Activated B cell treated with CpG ODN at 0.5 μM for 24 hours (primary cell): ENCODE data around the gene OGA. TPM values are rescaled to one million over a fixed set of nuclear protein-coding genes. Genes with fewer than 3 reads are reported as not detected.
A peak's percentile ranks its signal among the peaks of the same experiment; 100 is the strongest.

Experiments used
- ATAC-seq: fragments of 200-7000 bp; cut with Tn5 transposase; one replicate; pipeline ENCODE4 v1.10.0; 2021; ENCODE audit warnings: low read depth, mild to moderate bottlenecking, moderate library complexity
- CTCF ChIA-PET: fragments of 350-600 bp; sonication (Branson Sonifier 250); formaldehyde crosslinking; loops from one replicate; lab custom pipeline; 2021; ENCODE audit warnings: antibody characterized with exemption; lab: Charles Lee
- POLR2A ChIA-PET: fragments of 350-600 bp; sonication (Branson Sonifier 250); formaldehyde crosslinking; loops from one replicate; lab custom pipeline; 2021; ENCODE audit warnings: antibody characterized with exemption; lab: Charles Lee
- DNase-seq: peaks from one replicate; pipeline ENCODE4 v3.0.0; 2022
- H3K27ac Mint-ChIP-seq: one replicate; pipeline ENCODE4 v1.8.0; 2020; ENCODE audit warnings: mixed read lengths
- H3K27me3 Mint-ChIP-seq: one replicate; pipeline ENCODE4 v1.8.0; 2021; ENCODE audit warnings: mixed read lengths
- H3K36me3 Mint-ChIP-seq: one replicate; pipeline ENCODE4 v1.8.0; 2021; ENCODE audit warnings: low read depth, mixed read lengths
- H3K4me1 Mint-ChIP-seq: one replicate; pipeline ENCODE4 v1.8.0; 2021; ENCODE audit warnings: mixed read lengths
- H3K4me3 Mint-ChIP-seq: one replicate; pipeline ENCODE4 v1.8.0; 2020; ENCODE audit warnings: mild to moderate bottlenecking, mixed read lengths
- H3K9me3 Mint-ChIP-seq: one replicate; pipeline ENCODE4 v1.8.0; 2020; ENCODE audit warnings: mixed read lengths
- intact Hi-C: fragments of 100-400 bp; cut with micrococcal nuclease; formaldehyde crosslinking; loops from one replicate; pipeline ENCODE4 v1.15.1; 2024
- total RNA-seq: library from RNA; stranded (reverse); gene quantifications from 2 replicates; pipeline ENCODE4 v1.2.3, GENCODE V29; 2022
- TF ChIP-seq, protein P1 (sequence below): fragments of 200-600 bp; IDR thresholded peaks from one replicate; pipeline ENCODE4 v1.8.0; 2022; ENCODE audit warnings: antibody characterized with exemption, mild to moderate bottlenecking

The OGA gene
- total RNA-seq, 1 donor from 2014 or later, result 271 TPM

DNA sequence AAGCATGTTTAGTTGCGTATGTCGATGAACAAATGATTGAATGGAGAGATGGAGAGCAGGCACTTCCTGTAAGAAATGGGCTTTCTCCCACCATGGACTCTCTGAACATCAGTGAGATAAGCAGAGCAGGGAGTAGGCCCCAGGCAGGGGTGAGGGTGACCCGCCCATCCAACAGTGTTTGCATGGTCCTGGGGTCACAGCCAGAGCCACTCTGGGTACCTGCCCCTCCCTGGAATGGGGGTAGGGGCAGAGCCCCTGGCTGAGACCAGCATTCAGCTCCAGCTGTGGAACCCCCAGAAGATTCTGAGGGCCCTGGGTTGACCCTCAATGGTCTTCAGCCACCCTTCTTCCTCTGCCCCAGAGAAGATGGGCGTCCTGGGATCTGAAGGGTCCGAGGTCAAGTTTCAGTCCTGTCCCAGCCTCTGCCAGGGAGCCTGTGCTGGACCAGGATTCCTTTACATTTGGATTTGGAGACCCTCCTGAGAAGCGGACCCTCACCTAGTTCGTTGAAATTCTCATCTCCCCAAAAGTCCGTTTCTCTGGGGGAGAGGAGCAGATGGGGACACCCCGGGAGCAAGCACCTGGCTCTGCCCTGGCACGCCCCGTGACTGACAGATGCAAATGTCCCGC lies 40.0 kb downstream of the OGA start:
- POLR2A ChIA-PET, result interaction anchor here (0.9 to 1.3 kb wide), 3 partner anchors 40 to 869 kb away, joined by 3 read pairs; partner anchors contain the start of gene OGA
- no peak for DNase-seq
- TF ChIP-seq, protein P1, sequence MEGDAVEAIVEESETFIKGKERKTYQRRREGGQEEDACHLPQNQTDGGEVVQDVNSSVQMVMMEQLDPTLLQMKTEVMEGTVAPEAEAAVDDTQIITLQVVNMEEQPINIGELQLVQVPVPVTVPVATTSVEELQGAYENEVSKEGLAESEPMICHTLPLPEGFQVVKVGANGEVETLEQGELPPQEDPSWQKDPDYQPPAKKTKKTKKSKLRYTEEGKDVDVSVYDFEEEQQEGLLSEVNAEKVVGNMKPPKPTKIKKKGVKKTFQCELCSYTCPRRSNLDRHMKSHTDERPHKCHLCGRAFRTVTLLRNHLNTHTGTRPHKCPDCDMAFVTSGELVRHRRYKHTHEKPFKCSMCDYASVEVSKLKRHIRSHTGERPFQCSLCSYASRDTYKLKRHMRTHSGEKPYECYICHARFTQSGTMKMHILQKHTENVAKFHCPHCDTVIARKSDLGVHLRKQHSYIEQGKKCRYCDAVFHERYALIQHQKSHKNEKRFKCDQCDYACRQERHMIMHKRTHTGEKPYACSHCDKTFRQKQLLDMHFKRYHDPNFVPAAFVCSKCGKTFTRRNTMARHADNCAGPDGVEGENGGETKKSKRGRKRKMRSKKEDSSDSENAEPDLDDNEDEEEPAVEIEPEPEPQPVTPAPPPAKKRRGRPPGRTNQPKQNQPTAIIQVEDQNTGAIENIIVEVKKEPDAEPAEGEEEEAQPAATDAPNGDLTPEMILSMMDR, result no peak
- H3K4me1 Mint-ChIP-seq, result peaks cover 70% of the 10 kb centered on the region
- no peak for ATAC-seq
- H3K36me3 Mint-ChIP-seq, result peaks cover 3% of the 10 kb centered on the region
- peak overlapping the region; percentile 83 for H3K4me3 Mint-ChIP-seq
- CTCF ChIA-PET, result interaction anchor here (0.9 to 1.2 kb wide), 4 partner anchors 61 to 298 kb away, joined by 3 to 7 read pairs (median 4); no protein-coding TSS in a partner anchor
- peaks cover 33% of the 10 kb centered on the region for H3K27me3 Mint-ChIP-seq
- intact Hi-C loops, result no loop called here
- no peaks in the 10 kb centered on the region for H3K9me3 Mint-ChIP-seq
- no peak overlapping the region for H3K27ac Mint-ChIP-seq

- H3K4me3 Mint-ChIP-seq, result peak overlapping the region; percentile 33
These were observed 40.6 kb downstream of the OGA start for GRCh38 chr10:101777619-101778145.

DNA sequence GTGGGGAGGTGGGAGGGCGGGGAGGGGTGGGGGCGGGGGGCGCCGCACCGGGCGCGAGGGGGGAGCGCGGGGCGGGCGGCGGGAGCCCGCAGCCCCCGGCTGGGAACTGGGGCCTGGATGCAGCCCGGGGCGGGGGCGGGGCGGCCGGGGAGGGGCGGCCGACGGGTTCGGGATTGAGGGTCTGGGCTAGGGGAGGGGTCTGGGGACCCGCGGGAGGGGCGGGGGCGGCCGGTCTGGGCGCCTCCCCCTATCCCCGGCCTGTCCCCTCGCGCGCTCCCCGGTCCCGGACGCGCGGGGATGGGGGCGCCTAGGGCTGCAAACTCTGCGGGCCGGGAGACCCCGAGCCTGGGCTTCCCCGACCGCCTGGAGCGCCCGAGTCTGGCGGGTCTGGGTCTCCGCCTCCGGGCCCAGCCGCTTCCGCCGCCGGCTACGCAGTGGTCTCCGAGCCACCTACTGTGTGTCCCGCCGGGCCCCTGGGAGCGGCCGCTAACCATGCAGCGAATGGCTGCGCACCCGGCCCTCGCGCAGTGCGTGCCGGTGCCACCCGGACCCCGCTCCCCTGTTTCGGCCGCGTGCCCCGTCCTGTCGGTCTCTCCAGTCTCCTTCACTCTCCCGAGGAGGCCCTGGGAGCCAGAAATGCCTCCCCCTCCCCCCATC lies 42.0 kb downstream of the OGA start:
- intact Hi-C loops, result no loop called here
- H3K4me3 Mint-ChIP-seq, result no peak overlapping the region
- ChIA-PET POLR2A (no interaction called here), CTCF (no interaction called here)
- H3K27ac Mint-ChIP-seq, result no peak overlapping the region
- TF ChIP-seq, protein P1, result no peak
- H3K36me3 Mint-ChIP-seq, result no peaks in the 10 kb centered on the region
- DNase-seq (no peak), ATAC-seq (no peak)
- H3K4me1 Mint-ChIP-seq, result peaks cover 51% of the 10 kb centered on the region
- H3K27me3 Mint-ChIP-seq, result peaks cover 47% of the 10 kb centered on the region
- no peaks in the 10 kb centered on the region for H3K9me3 Mint-ChIP-seq

More at GRCh38 chr10:101777619-101778145, 40.6 kb downstream of the OGA start:
- DNase-seq, result no peak
- Mint-ChIP-seq H3K4me1 (peaks cover 64% of the 10 kb centered on the region), H3K27me3 (peaks cover 33% of the 10 kb centered on the region), H3K36me3 (no peaks in the 10 kb centered on the region), H3K9me3 (no peaks in the 10 kb centered on the region), H3K27ac (no peak overlapping the region)
- intact Hi-C loops, result no loop called here
- CTCF ChIA-PET, result no interaction called here
- no peak for ATAC-seq
- POLR2A ChIA-PET, result interaction anchor here (0.9 to 1.3 kb wide), 2 partner anchors 366 to 869 kb away, joined by 3 read pairs; no protein-coding TSS in a partner anchor
- TF ChIP-seq, protein P1, result no peak

- peak within 1 kb of the TSS; percentile 35 for H3K4me3 Mint-ChIP-seq
- H3K36me3 Mint-ChIP-seq, result no peaks in the 10 kb centered on the region
- TF ChIP-seq, protein P1, result no peak
- peaks cover 46% of the 10 kb centered on the region for H3K4me1 Mint-ChIP-seq
- DNase-seq (no peak), ATAC-seq (no peak)
- intact Hi-C loops, result no loop called here
- CTCF ChIA-PET, result no interaction called here
- H3K27me3 Mint-ChIP-seq, result peaks cover 49% of the 10 kb centered on the region
- H3K9me3 Mint-ChIP-seq, result no peaks in the 10 kb centered on the region
- H3K27ac Mint-ChIP-seq, result no peak within 1 kb of the TSS
- POLR2A ChIA-PET, result interaction anchor here (1.9 kb wide), 1 partner anchor 8 kb away, joined by 6 read pairs; the partner anchor contains the start of gene NPM3
These were observed 42.7 kb downstream of the OGA start, which contains the start of gene FGF8 for GRCh38 chr10:101775273-101776160. FGF8 (minus strand) TSS chr10:101776114; CDS start chr10:101775900, 214 bp downstream.
